Activated CD4-positive, alpha-beta T cell treated with anti-CD3 and anti-CD28 coated beads, Interleukin-2, amount 50 U/mL, for 48 hours (primary cell): Measurements from ENCODE around the gene NABP1.

Source experiments
- DNase-seq, 2 experiments: peaks; one replicate each; pipeline ENCODE4 v3.0.0-alpha.2; 2020

NABP1 gene

GRCh38 chr2:191650896-191651773, 26.8 kb upstream of the NABP1 start:
- no peak for DNase-seq

DNA sequence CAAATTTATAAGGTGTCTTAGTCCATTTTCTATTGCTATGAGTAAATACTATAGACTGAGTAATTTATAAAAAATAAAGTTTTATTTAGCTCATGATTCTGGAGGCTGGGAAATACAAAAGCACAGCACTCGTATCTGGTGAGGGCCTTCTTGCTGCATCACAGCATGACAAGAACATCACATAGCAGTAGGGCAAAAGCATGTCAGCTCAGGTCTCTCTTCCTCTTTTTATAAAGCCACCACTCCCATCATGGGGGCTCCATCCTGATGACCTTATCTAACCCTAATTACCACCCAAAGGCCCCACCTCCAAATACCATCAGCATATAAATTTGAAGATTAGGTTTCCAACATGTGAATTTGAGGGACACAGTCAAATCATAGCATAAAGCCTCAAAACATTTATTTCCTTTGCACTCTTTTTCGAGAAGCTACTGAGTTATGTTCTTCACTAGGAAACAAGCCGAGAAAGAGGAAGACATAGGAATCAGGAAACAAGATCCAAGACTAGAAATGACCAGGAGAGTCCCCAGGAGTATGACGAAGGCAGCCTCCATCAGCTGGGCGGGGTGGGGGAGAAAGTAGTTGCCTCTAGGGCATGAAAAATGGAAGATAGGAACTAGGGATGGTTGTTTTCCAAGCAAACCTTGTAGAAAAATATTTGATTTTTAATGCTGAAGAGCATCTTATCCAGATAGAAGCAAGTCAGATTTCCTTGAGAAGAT, 24.1 kb upstream of the NABP1 start:
- DNase-seq = no peak

DNA sequence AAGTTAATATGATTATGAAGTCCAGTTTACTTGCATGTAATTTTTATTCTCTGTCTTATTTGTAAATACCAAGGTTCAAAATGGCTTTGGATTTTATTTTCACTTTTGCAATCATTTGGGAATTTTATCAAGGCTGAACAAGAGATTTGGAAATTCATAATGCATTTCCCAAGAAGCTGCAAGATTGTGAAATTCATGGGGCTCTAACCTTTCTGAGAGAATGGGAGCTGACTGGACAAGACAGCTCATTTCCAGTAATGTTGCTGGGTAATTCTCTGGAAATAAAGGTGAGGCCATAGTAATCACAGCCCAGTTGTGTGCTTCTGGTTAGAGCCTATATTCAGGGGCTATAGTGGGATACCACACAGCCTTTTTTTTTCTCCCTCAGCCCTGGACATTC, 21.5 kb upstream of the NABP1 start:
- no peak for DNase-seq

GRCh38 chr2:191656792-191657191, 21.1 kb upstream of the NABP1 start:
- DNase-seq = no peak

- no peak for DNase-seq
These were observed 20.0 kb upstream of the NABP1 start for GRCh38 chr2:191657977-191658376.

DNA sequence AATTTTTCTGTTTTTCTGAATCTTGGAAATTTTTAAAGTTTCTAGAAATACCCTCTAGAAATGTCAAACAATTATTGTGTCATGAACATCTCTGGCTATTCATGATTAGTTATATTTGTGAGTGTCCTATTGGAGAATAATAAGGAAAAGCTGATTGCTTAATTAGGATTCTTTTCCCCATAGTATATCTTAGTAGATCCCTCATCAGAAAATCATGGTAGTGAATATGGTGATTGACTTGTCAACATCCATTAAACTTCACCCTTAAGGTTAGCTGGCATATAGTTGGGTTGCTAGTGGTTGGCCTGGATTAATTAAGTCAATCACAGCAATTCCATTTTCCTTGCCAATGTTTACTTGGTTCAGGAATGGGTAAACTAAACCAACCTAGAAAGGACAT, 18.7 kb upstream of the NABP1 start:
- no peak for DNase-seq

DNA sequence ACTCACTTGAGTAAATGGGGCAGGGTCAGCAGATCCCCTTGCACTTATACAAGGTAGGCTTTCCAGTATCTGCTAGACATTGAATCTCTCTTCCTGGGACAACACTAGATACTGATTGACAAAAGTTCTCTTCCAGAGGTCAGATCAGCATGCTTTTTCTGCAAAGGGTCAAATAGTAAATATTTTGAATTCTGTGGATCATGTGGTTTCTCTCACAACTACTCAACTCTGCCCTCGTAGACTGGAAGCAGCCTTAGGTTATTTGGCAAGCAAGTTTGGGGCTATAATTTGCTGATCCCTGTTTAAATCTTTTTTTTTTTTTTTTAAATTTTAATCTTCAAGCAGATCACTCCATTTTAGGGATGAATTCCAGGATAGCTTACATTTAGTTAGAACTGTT, 17.4 kb upstream of the NABP1 start:
- no peak for DNase-seq

DNA sequence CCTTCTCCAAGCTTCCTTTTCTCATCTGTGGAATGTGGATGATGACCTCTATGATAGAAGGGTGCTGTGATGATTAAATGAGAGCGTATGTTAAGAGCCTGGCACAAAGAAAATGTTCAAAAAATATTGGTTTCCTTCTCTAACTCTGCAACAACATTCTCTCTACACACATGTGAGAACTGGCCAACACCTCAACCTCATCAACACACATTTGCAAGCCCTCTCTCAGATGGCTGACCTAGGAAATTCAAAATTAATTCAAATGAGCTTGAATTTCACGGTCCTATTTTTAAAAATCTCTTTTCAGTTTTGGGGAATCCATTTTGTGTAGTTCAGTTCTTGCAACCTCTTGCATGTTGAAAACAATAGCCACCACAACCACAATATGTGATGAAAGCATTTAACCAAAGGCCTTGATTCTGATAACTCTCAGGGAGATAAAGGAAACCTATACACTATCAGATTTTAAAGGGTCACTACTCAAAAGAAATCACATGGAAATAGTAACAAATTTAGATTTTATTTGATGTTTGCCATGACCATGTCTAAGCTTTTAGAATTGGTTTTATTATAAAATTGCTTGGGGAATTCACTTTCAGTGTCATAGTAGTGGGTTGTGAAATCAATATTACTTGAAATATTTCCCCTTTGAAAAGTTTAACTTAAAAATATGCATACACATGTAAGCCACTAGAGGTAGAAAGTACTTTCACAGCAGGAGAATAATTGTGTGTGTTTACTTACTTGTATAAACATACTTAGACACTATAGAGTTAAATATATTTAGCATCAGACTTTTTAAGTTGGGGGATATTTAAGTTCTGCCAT, 16.6 kb upstream of the NABP1 start:
- DNase-seq = no peak

GRCh38 chr2:191664823-191665677, 12.9 kb upstream of the NABP1 start:
- DNase-seq = no peak

- no peak for DNase-seq
These were observed 11.7 kb upstream of the NABP1 start for GRCh38 chr2:191666226-191666625.

DNA sequence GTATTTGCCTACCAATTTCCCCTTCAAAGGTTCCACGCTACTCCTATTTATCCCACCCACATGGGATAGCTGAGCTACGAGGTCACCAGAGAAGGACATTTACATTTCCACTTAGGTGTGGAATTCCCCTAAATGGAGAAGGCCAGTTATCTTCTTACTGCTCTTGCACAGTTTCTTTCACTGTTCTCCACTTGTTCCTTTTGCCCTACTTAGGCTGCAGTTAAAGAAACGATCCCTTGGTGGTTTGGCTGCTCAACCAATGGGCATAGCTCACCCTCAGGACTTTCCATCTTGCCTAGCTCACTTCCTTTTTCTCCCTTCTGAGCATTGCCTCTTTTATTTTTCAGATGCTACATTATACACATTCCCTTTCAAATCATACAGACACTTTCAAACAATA, 11.2 kb upstream of the NABP1 start:
- no peak for DNase-seq

DNA sequence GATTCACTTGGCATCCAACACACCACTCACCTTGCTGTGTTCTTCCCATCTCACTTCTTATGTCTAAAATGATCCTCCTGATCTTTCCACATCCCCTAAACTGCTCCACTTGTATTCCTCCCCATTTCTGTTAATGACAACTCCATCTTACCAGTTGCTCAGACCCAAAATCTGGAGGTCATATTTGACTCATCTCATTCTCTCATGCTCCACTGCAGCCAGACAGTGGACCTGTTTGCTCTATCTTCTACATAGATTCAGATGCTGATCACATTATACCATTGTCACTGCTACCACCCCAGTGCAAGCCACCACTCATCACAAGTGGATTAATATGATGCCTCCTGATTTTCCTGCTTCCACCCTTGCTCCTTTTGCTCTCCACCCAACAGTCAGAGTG, 7.9 kb upstream of the NABP1 start:
- DNase-seq = no peak

GRCh38 chr2:191670787-191671186, 7.1 kb upstream of the NABP1 start:
- DNase-seq = no peak

DNA sequence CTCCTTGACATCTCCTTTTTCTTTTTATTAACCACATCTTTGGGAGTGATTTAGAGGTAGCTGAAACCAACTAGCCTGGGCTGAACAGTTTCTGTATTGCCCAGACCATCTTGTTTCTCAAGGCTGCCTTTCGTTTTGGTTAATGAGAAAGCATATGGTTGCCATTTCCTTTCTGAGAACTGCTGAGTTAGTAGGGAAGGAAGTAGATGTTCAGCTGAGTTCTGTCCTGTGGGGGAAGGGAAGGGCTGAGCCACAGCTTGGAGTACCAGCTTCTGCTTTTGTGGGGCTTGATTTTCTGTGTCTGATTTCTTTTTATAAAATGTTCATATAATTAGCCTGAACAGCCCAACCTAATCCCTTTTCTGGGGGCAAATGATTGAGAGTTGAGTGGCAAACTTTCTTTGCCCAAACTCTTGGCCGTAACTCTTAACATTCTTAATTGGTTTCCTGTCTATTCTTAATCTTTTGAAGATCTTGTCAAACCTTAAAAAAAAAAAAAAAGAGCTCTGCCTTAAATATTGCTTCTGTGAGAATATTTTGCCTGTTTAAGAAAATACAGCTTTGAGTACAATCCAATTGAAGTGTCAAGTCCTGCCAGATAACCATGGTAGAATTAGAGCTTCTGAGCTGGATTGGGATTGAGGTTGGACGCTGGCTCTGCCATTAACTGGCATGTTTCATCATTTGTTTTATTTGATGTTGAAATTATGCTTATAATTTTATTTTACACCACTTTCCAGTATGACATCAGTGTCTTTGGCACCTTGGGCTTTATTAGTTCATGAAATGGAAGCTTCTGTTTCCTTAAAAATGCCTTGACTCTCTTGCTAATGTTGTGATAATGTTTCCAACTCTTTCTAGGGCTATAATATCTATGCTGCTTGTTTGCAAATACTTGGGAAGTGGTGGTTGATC, 1.9 kb upstream of the NABP1 start:
- peak; percentile 46 to 65 for DNase-seq

- peak; percentile 48 to 62 for DNase-seq
These were observed 918 bp upstream of the NABP1 start for GRCh38 chr2:191676790-191677645.

GRCh38 chr2:191678437-191679100, 633 bp downstream of the NABP1 start:
- DNase-seq = peak; percentile 76 to 77

DNA sequence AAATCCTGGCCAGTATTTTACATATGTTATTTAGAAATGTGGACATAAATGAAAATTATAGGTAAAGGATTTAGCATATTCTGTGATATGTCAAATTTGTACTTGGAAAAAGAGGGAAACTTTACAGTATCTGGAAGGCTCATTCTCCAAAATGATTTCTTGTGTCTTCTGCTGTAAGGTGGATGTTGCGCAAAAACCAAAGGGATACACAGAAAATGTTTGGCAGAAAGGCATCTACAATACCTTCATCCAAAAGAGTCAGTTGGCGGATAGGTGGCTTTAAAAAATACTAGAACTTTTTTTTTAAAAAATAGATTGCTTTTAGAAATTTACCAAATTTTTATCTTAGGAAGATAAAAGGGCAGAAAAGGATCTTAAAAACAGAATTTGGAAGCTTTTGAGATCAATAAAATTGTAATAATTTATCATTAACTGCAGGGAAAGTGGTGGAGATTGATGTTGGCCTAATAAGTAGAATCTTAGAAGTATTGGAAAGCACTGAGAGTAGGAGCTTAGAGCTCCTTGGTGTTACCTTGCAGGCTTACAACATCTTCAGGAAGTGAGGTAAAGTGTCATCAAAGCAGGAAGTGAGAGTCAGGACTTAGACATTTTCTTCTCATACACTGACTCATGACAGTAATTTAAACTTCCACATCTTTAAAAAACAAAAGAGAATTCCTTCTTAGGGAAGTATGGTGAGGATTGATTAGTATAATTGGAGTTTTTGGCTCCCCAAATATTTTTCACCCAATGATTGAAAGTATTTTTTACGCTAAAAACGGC, 2.1 kb downstream of the NABP1 start:
- DNase-seq = no peak

DNA sequence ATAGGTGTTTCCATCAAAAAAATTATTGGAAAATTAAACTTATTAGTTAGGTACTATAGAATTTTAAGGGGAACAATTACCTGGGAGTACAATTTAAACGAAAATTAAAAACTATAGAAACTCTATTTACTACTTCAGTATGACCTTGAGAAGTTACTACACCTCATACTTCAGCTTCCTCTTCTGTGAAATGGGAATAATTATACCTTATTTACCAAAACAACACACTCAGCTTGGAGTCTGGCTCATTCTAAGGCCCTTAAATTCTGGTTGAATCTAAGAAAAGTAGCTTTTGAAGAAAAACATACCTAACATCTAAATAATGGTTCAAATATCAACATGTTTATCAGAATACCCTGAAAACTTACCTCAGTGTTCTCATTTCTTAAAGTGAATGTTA, 2.7 kb downstream of the NABP1 start:
- DNase-seq = no peak

DNA sequence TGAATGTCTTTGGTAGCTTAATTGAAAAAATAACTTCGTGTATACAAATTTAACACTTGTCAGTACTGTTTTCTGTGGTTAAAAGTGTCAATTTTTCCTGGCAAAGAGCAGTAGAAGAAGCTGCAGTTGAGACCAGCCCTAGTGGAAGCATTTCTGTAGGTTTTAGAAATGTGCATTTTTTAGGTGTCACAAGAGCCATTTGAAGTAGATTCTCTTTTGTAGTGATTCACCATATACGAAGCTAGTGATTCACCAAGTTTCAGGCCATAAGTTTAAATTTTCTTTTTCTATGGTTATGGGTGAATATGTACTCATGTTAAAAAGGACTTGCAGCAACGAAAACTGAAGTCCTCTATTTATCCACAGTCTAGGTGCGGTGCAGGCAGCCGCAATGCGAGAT, 4.2 kb downstream of the NABP1 start:
- DNase-seq = no peak
